GM18858 (cell line): ENCODE results near the gene PRND.
"Not testable (repeated sequence)": the region's sequence is repeated elsewhere in the genome, so short reads cannot be mapped to it uniquely, and the experiment has no call there.

Source experiments
- ATAC-seq: cut with Tn5 transposase; IDR thresholded peaks from one replicate; pipeline ENCODE4 v1.9.1; 2021; ENCODE audit not compliant: unreplicated experiment

PRND gene

GRCh38 chr20:4736875-4737274 is 15.2 kb downstream of the PRND start:
- no peak for ATAC-seq

GRCh38 chr20:4737857-4738627 is 16.3 kb downstream of the PRND start:
- ATAC-seq: no peak

- no peak for ATAC-seq
Observed at GRCh38 chr20:4740774-4741431, 19.2 kb downstream of the PRND start.

GRCh38 chr20:4748847-4749246 is 27.1 kb downstream of the PRND start:
- ATAC-seq: no peak

- ATAC-seq: no peak
Observed at GRCh38 chr20:4749326-4749725, 27.6 kb downstream of the PRND start.

DNA sequence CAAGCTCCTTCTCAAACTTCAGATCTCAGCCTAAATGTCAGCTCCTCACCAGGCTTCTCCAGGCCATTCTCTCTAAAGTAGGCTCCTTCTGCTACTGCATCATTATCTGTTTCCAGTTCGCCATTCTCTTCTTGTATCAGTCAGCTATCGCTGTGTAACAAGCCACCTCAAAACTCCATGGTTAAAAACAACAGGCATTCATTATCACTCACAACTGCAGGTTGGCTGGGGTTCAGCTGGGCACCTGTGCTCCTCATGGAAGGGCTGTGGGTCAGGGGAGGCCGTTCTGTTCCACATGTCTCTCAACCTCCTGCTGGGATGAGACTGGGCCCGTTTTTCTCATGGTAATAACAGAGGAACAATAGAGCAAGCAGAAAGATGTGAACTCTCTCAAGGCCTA is 28.7 kb downstream of the PRND start:
- ATAC-seq: no peak

GRCh38 chr20:4759100-4759884 is 37.6 kb downstream of the PRND start:
- ATAC-seq: not testable (repeated sequence)

GRCh38 chr20:4763261-4763660 is 41.6 kb downstream of the PRND start:
- ATAC-seq: no peak

DNA sequence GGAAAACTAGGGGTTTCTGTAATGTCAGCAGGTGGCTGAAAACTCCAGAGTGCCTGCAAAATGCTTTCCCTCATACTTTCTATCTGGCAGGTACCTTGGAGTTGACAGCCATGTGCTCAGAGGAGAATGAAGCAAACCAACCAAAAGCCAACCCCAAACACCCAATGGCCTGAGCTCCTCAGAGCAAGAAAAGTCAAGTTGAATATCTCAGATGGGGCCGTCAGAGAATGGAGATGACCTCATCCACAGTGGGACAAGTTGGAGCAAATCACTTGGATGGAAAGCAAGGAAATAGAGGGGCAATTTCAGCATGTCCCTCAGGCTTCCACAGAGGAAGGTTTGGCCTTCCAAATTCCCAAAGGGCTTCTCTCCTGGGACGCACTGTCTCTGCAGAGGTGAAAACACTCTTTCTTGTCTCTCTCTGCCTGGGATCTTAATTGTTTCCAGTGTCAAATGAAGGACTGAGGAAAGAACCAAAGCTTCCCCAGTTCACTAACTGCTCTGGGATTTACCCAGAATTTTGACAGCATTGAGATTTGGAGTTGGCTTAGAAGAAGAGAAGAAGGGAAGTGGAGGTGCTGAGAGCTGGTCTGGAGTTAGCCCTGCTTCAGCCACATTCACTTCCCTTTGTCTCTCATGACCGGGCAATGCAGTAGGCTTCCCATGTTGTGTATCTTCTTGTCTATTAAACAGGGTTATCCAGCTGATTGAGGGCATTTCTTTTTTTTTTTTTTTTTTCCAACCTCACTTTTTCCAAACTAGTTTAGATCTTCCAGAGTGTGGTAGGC is 42.2 kb downstream of the PRND start:
- no peak for ATAC-seq

DNA sequence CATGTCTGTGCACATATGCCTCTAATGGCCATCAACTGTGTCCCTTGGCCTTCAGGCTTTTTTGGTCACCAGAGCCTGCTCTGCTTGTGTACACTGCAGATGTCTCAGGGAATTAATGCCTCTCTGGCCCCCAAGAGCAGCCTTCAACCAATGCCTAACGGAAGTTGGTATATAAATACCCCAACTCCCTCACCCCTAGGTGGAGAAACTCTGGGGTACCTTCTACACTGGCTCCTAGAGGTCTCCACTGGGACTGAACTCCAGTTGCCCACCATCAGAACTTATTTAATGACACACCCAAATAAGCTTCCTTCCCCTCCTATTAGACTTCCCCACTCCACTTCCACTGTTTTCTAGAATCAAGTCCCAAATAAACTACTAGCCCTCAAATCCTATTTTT is 43.1 kb downstream of the PRND start:
- no peak for ATAC-seq

- ATAC-seq: no peak
Observed at GRCh38 chr20:4765681-4766080, 44.0 kb downstream of the PRND start.

GRCh38 chr20:4766631-4767030 is 44.9 kb downstream of the PRND start:
- no peak for ATAC-seq

DNA sequence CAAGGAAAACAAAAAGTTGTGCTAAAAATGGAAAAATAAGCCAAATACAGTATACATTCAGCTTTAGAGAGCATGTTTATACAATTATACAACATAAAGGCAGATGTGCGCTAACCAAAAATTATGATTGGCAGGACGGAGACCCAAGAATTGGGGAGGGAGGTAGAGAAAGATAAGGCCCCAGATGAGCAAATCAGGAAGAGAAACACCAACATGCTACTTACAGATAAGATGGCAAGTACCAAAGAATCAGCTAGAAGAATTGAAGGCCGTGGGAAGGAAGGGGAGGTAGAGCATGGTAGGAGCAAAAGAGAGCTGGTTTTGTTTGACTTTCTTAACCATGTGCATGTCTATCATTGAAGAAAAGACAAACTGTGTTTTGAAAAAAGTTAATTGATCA is 45.4 kb downstream of the PRND start:
- ATAC-seq: no peak

GRCh38 chr20:4769328-4769727 is 47.6 kb downstream of the PRND start:
- no peak for ATAC-seq

DNA sequence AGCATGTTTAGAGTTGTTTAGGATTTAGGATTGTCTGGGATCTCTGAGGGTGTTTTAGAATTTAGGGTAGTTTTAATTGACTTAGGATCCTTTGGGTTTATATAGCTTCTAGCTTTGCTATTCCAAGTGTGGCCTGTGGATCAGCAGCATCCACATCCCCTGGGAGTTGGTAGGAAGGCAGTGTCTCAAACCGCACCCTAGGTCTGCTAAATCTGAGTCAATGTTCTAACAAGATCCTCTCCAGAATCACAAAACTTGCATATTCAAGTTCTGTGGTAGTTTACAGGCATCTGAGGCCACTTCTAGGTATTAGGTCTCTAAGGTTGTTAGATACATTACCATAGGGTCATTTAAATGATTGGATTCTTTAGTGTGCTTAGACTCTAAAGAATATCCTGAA is 48.3 kb downstream of the PRND start:
- ATAC-seq: no peak

DNA sequence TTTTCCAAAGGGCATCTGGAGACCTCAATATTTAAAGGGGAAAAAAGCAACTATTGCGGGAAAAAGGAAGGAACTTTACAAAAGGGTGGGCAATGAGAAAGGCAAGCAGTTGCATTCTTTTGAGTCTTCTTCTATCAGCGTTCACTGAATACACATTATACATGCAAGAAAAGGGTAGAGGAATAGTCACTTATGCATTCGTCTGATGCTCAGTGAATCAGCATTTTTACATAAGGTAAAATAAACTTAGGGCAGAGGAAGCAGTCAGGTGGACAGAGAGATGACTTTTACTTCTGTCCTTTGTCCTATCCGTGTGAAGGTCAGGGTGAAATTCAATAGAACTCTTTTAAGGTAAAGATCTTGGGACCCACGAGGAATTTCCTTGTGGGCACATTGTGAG is 49.3 kb downstream of the PRND start:
- no peak for ATAC-seq

DNA sequence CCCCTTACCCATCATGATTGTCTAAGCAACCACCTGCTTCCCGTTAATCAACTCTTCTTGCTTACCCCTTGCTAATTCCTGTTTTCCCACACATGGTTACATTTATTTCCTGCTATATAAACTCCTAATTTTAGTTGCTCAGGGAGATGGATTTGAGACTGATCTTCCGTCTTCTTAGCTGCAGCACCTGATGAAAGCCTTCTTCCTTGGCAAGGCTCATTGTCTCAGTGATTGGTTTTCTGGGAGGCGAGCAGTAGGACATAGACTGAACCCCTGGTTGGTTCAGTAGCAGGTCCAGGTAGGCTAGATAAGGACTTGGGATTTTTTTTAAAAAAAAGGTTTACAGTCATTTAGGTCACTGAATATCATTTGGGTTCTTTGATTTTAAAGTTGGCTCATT is 50.4 kb downstream of the PRND start:
- ATAC-seq: no peak

- ATAC-seq: not testable (repeated sequence)
Observed at GRCh38 chr20:4773014-4773413, 51.3 kb downstream of the PRND start.

DNA sequence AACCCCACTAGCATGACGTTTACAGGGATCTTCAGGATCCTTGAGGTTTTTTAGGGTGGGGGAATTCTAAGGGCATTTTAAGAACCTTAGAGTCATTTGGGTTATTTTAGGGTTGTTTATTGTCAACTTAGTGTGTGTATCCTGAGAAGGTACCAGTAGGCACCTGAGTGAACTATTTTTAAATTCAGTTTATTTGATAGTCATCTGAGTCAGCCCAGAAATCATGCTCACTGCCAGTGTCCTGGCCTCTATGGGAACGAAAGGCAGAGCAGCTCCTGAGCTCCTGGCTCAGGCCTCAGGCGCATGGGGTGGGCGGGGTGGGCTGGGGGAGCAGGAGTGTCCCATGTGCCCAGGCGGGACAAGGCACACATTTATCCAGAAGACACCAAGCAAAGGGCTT is 52.0 kb downstream of the PRND start:
- ATAC-seq: no peak

DNA sequence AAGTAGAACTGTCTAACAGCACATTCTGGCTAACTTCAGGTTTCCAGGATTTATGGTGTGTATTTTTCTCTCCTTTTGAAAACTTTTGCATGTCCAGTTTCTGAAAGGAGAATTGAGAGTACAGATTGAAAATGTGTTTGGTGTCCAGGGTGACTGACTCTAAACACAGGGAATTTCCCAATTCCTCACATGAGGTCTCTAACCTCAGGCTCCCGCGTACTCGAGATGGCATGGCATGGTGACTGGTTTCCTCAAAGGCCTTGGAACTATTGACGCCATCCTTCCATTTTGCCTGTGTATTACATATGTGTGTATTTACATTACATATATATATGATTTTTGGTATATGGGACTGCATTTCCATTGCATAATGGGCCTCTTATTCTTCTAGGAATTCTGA is 52.5 kb downstream of the PRND start:
- ATAC-seq: no peak
